NAMALWA (cell line): ENCODE measurements around the gene RPGRIP1L.
"Not testable (repeated sequence)": the region's sequence is repeated elsewhere in the genome, so short reads cannot be mapped to it uniquely, and the experiment has no call there.

Source experiments
- DNase-seq: peaks from one replicate; pipeline ENCODE4 v3.0.0-alpha.2; 2015; ENCODE audit warnings: low spot score

The RPGRIP1L gene

DNA sequence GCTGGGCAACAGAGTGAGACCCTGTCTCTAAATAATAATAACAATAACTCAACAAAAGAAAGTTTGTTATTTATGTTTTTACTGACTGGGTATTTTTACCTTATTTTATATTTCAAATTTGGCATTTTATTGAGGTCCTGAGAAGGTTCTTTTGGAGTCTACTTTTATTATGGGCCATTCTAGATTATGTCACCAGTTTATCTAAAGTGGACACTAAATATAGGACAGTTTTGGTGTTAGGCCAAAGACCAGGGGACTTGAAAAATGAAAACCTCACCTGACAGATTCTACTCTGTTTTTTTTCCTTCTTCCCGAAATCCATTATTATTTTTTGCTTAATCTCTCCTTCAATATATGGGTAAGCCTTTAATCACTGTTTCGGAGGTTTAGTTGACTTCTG lies 8.4 kb upstream of the RPGRIP1L start:
- no peak for DNase-seq

DNA sequence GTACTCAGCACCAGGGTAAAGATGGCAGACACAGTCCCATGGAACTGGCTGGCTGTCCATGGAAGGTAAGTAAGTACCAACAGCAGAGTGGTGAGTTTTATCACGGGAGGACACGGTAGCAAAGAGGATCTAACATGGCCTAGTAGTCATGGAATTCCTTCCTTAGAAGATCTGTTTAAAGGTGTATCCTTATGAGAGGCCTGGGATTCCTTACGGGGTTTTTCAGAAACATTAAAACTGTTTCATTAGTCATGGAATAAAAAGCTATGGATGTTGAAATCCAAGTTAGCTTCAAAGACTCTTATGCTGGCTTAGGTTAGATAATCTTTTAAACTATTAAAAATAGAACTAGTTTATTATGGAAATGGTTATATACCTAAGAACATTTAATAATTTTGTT lies 7.7 kb upstream of the RPGRIP1L start:
- no peak for DNase-seq

DNA sequence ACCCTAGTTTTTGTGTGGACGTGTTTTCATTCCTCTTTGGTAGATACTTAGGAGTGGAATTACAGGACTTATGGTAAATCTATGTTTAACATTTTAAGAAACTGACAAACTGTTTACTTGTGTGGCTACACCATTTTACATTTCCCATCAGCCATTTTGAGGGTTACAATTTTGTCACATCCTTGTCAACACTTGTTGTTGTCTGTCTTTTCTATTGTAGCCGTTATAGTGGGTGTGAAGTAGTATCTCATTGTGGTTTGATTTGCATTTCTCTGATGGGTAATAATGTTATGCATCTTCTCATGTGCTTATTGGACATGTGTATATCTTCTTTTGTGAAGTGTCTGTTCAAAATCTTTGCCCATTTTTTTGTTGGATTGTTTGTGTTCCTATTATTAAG lies 4.8 kb upstream of the RPGRIP1L start:
- DNase-seq, result no peak

DNA sequence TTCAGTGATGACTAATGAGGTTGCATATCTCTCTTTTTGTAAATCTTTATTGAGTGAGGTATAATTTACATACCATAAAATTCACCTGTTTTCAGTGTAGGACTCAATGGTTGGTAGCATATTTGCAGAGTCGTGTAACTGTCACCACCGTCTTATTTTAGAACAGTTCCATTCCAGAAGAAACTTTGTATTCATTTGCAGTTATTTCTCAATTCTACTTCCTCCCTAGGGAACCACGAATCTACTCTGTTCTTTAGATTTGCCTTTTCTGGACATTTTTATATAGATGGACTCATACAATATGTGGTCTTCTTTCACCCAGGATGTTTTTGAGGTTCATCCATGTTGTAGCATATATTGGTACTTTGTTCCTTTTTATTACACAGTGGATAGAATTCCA lies 4.0 kb upstream of the RPGRIP1L start:
- no peak for DNase-seq

DNA sequence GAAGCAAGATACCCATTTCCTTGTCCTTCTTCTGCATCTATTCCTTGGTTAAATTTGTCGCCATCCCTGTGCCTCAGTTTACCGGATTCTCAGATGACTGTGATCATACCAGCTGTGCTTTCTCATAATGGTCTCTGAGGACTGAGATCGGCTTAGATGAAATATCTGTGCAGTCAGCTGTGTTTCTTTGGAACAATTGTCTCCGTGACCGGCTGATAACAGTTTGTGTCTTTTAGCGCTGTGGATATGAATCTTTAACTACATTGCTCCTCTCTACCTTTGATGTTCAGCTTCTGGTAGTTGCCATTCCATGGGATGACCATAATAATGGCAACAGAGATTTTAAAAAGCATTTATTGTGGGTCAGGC lies 770 bp upstream of the RPGRIP1L start:
- no peak for DNase-seq

DNA sequence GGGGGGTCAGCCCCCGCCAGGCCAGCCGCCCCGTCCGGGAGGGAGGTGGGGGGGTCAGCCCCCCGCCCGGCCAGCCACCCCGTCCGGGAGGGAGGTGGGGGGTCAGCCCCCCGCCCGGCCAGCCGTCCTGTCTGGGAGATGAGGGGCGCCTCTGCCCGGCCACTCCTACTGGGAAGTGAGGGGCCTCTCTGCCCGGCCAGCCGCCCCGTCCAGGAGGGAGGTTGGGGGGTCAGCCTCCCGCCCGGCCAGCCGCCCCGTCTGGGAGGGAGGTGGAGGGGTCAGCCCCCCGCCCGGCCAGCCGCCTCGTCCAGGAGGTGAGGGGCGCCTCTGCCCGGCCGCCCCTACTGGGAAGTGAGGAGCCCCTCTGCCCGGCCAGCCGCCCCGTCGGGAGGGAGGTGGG lies 5.4 kb downstream of the RPGRIP1L start:
- DNase-seq, result not testable (repeated sequence)

DNA sequence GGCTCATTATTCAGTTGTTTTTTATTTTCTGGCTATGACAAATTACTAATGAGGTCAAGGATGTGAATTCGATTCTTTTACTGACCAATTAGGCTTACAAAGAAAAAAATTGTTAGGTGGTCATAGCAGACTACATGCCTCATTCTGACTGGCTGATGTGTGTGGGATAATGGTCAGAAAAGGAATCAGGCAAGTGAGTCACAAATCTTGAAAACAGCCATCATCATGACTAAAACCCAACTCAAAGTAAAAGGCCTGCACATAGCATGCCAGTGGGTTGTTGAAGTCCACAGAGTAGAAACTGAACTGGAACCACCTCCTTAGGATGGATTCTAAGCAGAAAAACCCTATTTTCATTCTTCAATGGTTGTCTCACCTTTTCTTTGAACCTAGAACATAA lies 8.6 kb downstream of the RPGRIP1L start:
- DNase-seq, result no peak

DNA sequence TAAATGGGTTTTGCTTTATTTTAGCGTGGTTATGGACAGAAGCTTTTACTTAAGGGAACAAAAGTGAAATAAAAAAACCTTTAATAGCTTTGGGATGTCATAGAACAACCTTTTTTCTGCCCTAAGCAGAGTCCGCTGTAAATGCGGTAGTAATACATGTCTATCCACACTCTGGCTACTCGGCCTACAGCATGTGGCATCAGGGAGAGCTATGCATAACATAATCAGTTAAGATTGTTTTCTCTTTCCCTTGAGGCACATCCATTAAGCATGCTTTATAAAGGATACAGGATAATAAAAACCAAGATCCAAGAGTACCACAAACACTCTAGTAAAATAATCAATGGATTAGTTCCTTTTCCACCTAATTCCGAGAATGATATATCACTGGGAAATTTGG lies 10.3 kb downstream of the RPGRIP1L start:
- no peak for DNase-seq

DNA sequence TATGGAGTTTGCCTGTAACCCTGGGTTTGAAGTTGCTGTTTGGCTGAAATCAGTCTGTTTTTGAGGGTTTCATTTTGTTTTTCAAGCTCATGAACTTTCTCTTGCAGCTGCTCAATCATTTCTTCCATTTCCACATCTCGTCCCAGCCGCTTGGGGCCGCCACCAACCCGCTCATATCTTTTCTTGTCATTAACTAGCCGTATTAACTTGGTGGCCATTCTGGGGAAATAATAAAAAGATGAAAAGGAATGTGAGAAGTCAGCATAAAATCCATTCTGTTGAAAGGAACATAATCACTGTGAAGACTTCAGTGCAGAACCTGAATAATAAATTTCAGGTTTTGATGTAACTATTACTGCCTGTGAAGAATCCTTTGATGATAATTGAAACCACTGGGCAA lies 11.5 kb downstream of the RPGRIP1L start:
- no peak for DNase-seq

DNA sequence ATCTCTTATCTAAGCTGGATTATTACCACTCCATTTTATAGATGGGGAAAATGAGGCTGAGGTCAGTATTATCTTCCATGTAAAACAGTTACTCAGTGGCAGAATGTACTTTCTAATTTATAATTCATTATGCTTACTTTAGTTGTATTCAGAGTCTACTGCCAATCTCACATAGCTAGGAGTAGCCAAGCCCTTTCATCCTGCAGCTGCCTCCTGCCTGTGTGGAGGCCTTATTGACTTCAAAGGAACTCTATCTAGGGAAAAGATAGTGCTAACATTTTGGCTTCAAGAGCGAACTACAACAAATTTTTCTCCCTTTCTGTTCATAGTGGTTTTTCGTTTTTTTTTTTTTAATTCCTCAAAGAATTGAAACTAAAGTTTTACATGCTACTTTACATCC lies 12.9 kb downstream of the RPGRIP1L start:
- DNase-seq, result no peak

DNA sequence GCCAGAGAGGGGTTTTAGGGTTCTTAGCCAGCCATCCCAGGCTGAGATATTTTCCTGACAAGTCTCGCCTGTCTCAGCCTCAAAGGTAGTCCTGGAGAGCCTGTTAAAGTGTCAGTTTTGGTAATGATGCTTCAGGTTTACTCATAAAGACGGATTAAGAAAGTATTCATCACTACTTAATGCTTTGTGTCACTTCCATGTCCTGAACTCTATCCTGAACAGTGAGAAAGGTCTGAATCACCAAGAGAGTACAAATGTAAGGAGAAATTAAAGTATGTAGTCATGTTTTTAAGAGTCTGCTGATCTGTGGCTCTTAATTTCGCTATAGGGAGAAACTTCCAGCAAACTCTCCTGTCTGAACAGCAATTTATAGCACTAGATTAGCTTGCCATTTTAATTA lies 14.0 kb downstream of the RPGRIP1L start:
- DNase-seq, result no peak

DNA sequence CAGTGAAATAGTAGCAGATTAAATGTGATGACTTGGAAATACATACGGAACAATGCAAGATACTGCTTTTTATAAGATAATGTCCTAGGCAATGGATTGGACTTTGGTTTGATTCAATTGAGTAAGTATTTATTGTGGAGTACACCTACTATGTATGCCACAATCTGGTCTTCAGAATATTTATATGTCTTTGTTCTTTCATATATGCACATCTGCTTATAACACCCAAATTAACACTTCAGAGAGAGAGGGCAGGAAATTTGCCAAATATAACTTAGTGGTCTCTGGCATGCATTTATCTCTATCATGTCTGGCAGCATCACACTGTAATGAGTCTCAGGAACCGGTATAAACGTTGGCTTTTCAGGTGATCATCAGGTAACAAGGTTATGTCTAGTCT lies 16.9 kb downstream of the RPGRIP1L start:
- DNase-seq, result no peak

DNA sequence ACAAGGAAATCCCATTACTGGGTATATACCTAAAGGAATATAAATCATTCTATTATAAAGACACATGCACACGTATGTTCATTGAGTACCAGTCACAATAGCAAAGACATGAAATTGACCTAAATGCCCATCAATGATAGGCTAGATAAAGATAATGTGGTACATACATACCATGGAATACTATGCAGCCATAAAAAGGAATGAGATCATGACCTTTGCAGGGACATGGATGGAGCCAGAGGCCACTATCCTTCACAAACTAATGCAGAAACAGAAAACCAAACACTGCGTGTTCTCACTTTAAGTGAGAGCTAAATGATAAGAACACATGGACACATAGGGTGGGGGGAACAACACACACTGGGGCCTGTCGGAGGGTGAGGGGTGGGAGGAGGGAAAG lies 18.3 kb downstream of the RPGRIP1L start:
- not testable (repeated sequence) for DNase-seq

DNA sequence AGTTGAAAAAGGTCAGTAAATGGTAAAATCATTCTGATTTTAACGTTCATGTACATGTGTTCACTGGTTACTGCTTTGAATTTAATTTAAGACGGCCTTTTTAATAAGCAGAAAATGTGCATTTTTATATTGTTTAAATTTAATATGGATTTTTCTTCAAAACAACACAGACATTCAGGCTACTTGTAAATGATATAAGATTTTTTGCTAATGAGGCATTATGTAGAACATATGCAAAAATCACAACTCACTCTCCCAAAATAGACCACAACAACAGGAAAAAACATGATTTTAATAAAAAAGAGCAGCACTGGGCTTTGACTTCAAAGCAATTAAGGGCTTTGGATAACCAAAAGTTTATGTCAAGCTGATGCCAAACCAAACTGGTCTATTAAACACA lies 22.3 kb downstream of the RPGRIP1L start:
- DNase-seq, result no peak

DNA sequence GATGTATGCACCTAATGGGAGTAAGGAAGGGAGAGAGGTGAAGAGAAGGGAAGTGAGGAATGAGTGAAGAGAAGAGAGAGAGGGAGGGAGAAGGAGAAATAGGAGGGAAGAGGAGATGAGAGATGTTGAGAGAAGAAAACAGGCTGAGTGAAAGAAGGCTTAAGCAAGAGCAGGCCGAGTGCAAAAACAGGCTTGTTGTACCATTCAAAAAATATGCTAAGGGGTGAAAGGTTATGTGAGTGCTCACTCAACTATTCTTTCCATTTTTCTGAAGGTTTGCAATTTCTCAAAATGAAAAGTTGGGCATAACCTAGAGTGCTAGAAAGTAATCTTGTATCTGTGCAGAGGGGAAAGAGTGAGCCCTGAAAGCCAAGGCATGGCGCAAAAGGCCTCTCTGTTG lies 22.9 kb downstream of the RPGRIP1L start:
- no peak for DNase-seq

DNA sequence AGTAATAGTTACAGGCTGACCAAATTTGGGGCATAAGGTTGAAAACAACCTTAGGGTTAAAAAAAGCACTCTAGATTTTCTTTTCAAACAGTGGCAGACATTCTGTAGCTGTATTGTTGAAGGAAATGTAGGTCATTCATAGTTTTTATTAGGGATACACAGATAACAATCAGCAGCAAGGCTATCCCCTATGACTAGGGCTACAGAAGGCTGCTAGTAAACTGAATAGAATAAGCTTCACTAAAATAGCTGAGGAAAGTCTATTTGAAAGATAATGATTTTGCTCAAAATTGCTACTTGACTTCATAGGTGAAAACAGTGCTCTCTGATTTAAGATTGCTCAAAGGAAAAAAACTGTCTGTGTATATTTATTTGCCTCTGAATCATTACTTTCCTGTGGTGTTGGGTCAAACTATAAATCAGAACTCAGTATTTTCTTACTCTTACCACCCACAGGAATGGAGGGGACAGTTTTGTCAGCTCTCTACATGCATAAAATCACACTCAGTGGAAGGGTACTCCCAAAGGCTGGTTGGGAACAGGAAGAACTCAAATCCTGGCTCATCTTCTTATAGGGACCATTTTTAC lies 24.8 kb downstream of the RPGRIP1L start:
- no peak for DNase-seq

DNA sequence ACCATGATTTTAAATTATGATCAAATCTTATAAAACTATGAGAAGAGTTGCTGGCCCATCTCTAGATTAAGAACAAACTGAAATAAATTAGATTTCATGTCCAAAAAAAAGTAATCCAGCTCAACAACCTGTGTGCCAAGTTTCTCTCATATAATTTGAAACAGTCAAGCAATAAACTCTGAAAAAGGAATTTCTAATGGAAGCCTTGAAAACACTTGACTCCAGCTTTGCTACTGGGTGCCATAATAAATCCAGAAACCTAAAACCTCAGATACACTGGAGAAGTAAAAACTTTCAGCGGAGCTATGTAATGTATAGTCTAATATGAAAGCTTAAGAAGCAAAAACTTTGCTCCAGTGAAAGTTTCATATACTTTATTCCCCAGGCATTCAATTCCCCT lies 25.5 kb downstream of the RPGRIP1L start:
- DNase-seq, result no peak

DNA sequence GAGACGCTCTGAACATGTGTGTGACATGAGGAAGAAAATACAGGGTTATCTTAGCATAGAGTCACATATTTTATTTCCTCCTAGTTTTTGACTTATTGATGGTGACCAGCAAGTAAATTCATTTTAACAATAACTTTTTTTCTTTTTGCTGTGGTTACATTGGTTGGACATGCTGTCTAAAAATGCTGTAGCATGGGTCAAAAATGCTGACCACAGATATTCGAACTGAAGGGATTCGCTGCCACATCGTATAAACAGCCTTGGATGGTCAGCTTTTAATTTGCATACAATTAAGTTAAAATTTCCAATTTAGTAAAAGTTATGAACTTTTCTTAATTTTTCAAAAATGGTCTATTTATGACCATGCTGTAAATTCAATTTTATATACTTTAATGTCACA lies 30.5 kb downstream of the RPGRIP1L start:
- no peak for DNase-seq

DNA sequence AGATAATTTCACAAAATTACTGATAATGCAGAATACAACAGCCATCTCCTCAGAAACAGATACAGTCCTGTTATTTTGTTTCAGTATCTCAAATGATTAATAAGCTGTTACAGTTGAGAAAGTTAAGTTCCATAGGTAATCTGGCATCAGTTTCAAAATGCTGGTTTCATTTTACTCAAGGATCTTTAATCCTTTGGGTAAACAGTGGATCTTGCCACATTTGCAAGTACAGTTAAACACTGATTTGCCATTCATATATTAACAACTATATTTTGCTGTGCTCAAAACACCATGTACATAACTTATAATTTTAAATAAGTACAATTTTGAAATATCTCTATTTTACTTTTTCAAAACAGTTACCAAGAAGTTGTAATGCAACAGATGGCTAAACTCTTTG lies 31.2 kb downstream of the RPGRIP1L start:
- no peak for DNase-seq

DNA sequence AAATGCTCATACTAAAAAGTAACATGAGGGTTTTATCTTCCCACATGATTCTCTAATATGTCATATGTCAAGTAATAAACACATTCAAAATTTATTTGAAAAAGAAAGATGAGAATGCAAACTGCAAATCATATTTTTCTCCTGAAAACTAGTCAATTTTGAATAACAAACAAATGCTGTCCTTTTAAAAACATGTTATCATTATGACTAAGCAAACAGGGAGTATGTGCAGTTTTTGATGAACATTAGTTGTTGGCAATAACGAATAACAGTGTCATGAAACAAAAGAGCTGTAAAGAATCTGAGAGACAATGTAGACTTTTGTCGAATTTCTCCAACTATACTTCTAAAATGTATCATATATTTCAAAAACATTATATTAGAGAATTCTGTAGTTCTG lies 34.8 kb downstream of the RPGRIP1L start:
- DNase-seq, result no peak

DNA sequence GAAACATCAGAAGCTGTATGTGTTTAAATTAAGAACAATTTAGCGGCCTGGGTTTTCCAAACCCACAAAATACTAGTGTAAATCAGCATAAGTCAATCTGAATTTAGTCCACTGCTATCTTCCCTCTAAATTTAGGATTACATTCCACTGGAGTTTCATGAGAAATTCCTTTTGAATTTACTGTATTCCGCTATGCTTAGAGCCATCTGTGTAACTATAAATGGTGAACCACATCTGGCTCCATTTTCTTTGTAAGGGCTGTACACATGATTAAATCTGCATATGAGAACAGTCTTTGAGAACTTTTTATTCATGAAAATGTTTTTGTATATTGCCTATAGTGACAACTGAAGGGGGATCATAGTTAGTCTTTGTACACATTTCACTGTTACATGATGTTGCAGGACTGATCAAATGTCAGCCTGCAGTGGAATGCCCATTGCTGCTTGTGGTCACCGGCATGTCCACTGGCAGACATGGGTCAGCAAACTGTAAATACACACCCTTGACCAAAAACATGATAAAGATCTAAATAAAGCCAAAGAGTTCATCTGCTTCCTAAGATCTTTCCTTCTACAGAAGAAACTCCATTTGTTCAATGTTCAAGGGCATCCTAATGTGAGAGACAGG lies 36.8 kb downstream of the RPGRIP1L start:
- no peak for DNase-seq

DNA sequence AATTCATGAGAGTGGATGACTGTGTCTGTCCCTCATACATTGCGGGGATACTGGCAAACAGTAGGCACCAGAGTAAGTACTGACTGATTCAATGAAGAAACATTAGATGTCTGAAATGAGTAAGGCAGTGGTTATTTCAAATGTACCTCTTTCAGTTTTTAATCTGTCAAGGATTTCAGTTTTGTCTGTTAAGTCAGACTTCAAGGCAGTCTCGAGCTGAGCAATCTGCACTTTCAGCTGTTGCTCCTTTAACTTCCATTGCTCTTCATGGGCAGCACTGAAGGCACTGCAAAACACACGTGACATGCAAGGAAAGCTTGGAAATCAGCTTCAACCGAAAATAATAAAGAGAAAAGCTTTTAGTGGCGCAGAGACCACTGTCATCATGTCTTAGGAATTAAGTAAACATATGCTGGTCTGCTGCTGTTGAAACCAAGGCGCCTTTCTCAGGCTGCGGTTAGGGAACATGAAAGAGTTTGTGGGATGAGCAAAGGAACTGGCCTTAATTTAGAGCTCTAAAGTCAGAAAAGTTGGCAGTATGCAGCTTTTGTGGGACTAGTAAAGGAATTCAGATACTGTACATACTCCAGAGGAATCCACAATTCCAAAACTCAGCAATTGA lies 38.8 kb downstream of the RPGRIP1L start:
- DNase-seq, result no peak

DNA sequence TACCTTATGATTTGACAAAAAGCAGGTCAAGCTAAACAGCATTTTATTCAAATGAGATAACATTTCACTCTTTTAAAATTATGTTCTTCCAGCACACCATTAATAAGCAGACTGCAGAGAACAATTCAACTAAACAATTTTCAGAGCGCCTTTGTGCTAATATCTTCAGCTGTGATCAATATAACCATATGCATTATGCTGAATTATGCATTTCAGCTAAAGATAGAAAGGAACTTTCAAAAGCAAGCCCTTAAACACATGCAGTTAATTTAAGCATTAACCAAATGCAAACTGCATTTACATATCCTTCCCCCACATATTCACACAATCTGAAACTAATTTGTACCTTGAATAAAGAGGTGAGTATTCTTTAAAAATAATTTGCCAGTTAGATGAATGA lies 41.6 kb downstream of the RPGRIP1L start:
- DNase-seq, result no peak

DNA sequence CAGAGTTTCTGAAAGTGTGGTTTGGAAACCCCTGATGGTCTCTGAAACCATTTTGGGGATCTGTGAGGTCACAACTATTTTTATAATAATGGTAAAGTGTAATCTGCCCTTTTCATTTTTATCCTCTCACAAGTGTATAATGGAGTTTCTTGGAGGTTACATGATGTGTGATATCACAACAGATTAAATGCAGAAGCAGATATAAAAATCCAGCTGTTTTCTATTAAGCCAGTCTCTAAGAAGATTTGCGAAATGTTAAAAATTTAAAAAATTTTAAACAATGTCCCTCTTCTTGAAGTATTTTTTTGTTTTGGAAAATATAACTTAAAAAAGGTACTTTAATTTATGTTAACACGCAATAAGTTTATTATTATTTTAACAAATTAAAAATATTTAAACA lies 48.7 kb downstream of the RPGRIP1L start:
- no peak for DNase-seq
